Diencephalon (tissue), 1 donor: ENCODE results near the gene PATE4. TPM values are rescaled to one million over a fixed set of nuclear protein-coding genes. Genes with fewer than 3 reads are reported as not detected.

Experiments used
- total RNA-seq: library from RNA; depleted of rRNA; stranded (reverse); fragments of >200 nt; gene quantifications from one replicate; pipeline ENCODE4 v1.2.3, GENCODE V29; 2014

Gene PATE4
- not detected for total RNA-seq

GRCh38 chr11:125833016-125833415, at the start of gene PATE4:
Gene PATE4, plus strand, starts transcription at chr11:125833316. Its CDS starts 44 bp downstream, at chr11:125833360.

GRCh38 chr11:125787827-125788226, 45.3 kb upstream of the PATE4 start, which contains the start of gene PATE3:
Gene PATE3, plus strand, starts transcription at chr11:125788127. Its CDS starts 25 bp downstream, at chr11:125788152.

GRCh38 chr11:125887373-125888324, 54.5 kb downstream of the PATE4 start, which contains the start of gene HYLS1:
Gene HYLS1, plus strand, starts transcription at chr11:125887668. Its CDS starts 11,701 bp downstream, at chr11:125899369.

Other genes starting within 250 kb of the PATE4 start
- 104 TPM for gene STT3A, start 240.5 kb upstream of the PATE4 start, total RNA-seq
- 21.9 TPM for gene CHEK1, start 208.2 kb upstream of the PATE4 start, total RNA-seq
- gene ACRV1, start 152.5 kb upstream of the PATE4 start, total RNA-seq = 0.92 TPM
- not detected for gene PATE1, start 87.0 kb upstream of the PATE4 start, total RNA-seq
- gene PATE2, start 54.5 kb upstream of the PATE4 start, total RNA-seq = 2.1 TPM
- not detected for gene PATE3, start 45.2 kb upstream of the PATE4 start, total RNA-seq
- 12.2 TPM for gene HYLS1, start 54.4 kb downstream of the PATE4 start, total RNA-seq
- 9.2 TPM for gene PUS3, start 69.9 kb downstream of the PATE4 start, total RNA-seq
- gene DDX25, start 71.2 kb downstream of the PATE4 start, total RNA-seq = 24.9 TPM
- gene VSIG10L2, start 112.7 kb downstream of the PATE4 start, total RNA-seq = not detected
- gene CDON, start 229.6 kb downstream of the PATE4 start, total RNA-seq = 29.1 TPM